SK-N-SH (cell line): ENCODE data around the gene OTUB1. TPM values are rescaled to one million over a fixed set of nuclear protein-coding genes. Genes with fewer than 3 reads are reported as not detected.

ENCODE experiments used
- CTCF ChIA-PET: fragments of 300-600, 350-600 bp; formaldehyde crosslinking; extraction: SDS; loops from one replicate; lab custom pipeline; 2021; lab: Yijun Ruan, JAX
- POLR2A ChIA-PET: fragments of 350-600 bp; sonication (Branson Sonifier 250); formaldehyde crosslinking; extraction: SDS; loops from one replicate; lab custom pipeline; 2020; ENCODE audit warnings: antibody characterized with exemption, inconsistent platforms; lab: Yijun Ruan, JAX
- DNase-seq: peaks from one replicate; pipeline ENCODE4 v3.0.0; 2012
- H2AFZ ChIP-seq: fragments of 200-600 bp; sonication (generic); 2 replicates; pipeline ENCODE4 v1.8.1; 2016; ENCODE audit warnings: antibody characterized with exemption, mild to moderate bottlenecking, low read depth
- H3F3A ChIP-seq: fragments of 200-600 bp; sonication (generic); replicated peaks from 2 replicates; pipeline ENCODE3; 2016; ENCODE audit warnings: antibody characterized with exemption, mild to moderate bottlenecking; ENCODE audit not compliant: insufficient read depth
- H3K27ac ChIP-seq, 2 experiments: fragments of 200-500 bp in 1 of 2; fragments of 200-600 bp in 1 of 2; sonication (Bioruptor generic) in 1 of 2; sonication (generic), shearing (Covaris generic) in 1 of 2; 2 replicates each; pipeline versions ENCODE4 v1.5.1 to v1.6.1; 2014 to 2016; ENCODE audit warnings: low read depth in 2 of 2, inconsistent platforms in 1 of 2, low read length in 1 of 2, mild to moderate bottlenecking in 1 of 2, mixed read lengths in 1 of 2
- H3K27me3 ChIP-seq: fragments of 200-600 bp; sonication (generic), shearing (Covaris generic); 2 replicates; pipeline ENCODE4 v1.6.1; 2016; ENCODE audit warnings: mixed run types; ENCODE audit not compliant: insufficient read depth
- H3K36me3 ChIP-seq, 2 experiments: fragments of 200-500 bp in 1 of 2; fragments of 200-600 bp in 1 of 2; sonication (Bioruptor generic) in 1 of 2; sonication (generic) in 1 of 2; replicated peaks in 1 of 2; 2 replicates each; pipeline versions ENCODE3 to v1.5.1; 2014 to 2016; ENCODE audit warnings: low read length in 1 of 2, mild to moderate bottlenecking in 1 of 2; ENCODE audit not compliant: insufficient read depth in 2 of 2, control insufficient read depth in 1 of 2
- H3K4me1 ChIP-seq, 2 experiments: fragments of 200-500 bp in 1 of 2; fragments of 200-600 bp in 1 of 2; sonication (Bioruptor generic) in 1 of 2; sonication (generic), shearing (Covaris generic) in 1 of 2; 2 replicates each; pipeline versions ENCODE4 v1.5.1 to v1.6.1; 2014 to 2016; ENCODE audit warnings: low read depth in 1 of 2, low read length in 1 of 2, mixed run types in 1 of 2; ENCODE audit not compliant: insufficient read depth in 2 of 2, control insufficient read depth in 1 of 2
- H3K4me2 ChIP-seq: fragments of 200-600 bp; sonication (generic), shearing (Covaris generic); 2 replicates; pipeline ENCODE4 v1.6.1; 2017; ENCODE audit warnings: mixed run types
- H3K4me3 ChIP-seq, 2 experiments: fragments of 200-500 bp in 1 of 2; fragments of 200-600 bp in 1 of 2; sonication (Bioruptor generic) in 1 of 2; sonication (generic), shearing (Covaris generic) in 1 of 2; 2 replicates each; pipeline versions ENCODE4 v1.5.1 to v1.8.1; 2014 to 2016; ENCODE audit warnings: low read depth in 2 of 2, inconsistent platforms in 1 of 2, low read length in 1 of 2, mild to moderate bottlenecking in 1 of 2, mixed read lengths in 1 of 2, moderate library complexity in 1 of 2
- H3K79me2 ChIP-seq: fragments of 200-600 bp; sonication (generic); 2 replicates; pipeline ENCODE4 v1.8.1; 2017; ENCODE audit warnings: mild to moderate bottlenecking; ENCODE audit not compliant: insufficient read depth
- H3K9ac ChIP-seq: fragments of 200-600 bp; sonication (generic); 2 replicates; pipeline ENCODE4 v1.6.1; 2017; ENCODE audit warnings: mixed run types
- H3K9me2 ChIP-seq: fragments of 200-600 bp; sonication (generic); 2 replicates; pipeline ENCODE4 v1.6.1; 2017; ENCODE audit warnings: mixed run types
- H3K9me3 ChIP-seq: fragments of 200-600 bp; sonication (generic); 2 replicates; pipeline ENCODE4 v1.6.1; 2017; ENCODE audit warnings: mixed run types, mild to moderate bottlenecking, moderate library complexity
- H4K20me1 ChIP-seq: fragments of 200-600 bp; sonication (generic); 2 replicates; pipeline ENCODE4 v1.6.1; 2017; ENCODE audit warnings: mild to moderate bottlenecking, mixed run types; ENCODE audit not compliant: insufficient read depth
- CTCF ChIP-seq: fragments of 200-600 bp; sonication (generic); IDR thresholded peaks from 2 replicates; pipeline ENCODE4 v1.6.1; 2017; ENCODE audit warnings: antibody characterized with exemption, mild to moderate bottlenecking, moderate library complexity
- ELF1 ChIP-seq: IDR thresholded peaks from 2 replicates; pipeline ENCODE4 v1.4.0; 2012
- FOXJ3 ChIP-seq: sonication (generic); formaldehyde crosslinking; IDR thresholded peaks from 2 replicates; pipeline ENCODE4 v1.5.1; 2020; ENCODE audit warnings: mild to moderate bottlenecking, missing genetic modification reagents
- NFIC ChIP-seq: IDR thresholded peaks from 2 replicates; pipeline ENCODE4 v1.4.0; 2012; ENCODE audit warnings: borderline replicate concordance
- NRF1 ChIP-seq: IDR thresholded peaks from 2 replicates; pipeline ENCODE4 v1.6.1; 2012; ENCODE audit warnings: low read depth, mild to moderate bottlenecking, low read length
- RAD21 ChIP-seq: IDR thresholded peaks from 2 replicates; pipeline ENCODE4 v1.6.1; 2012; ENCODE audit warnings: mild to moderate bottlenecking, low read length
- RCOR1 ChIP-seq: fragments of 150-350 bp; IDR thresholded peaks from 2 replicates; pipeline ENCODE4 v1.6.1; 2017; ENCODE audit warnings: antibody characterized with exemption, low read length
- REST ChIP-seq: IDR thresholded peaks from 2 replicates; pipeline ENCODE4 v1.6.1; 2012; ENCODE audit warnings: mild to moderate bottlenecking, low read depth, low read length, moderate library complexity
- RXRA ChIP-seq: IDR thresholded peaks from 2 replicates; pipeline ENCODE4 v1.4.0; 2012; ENCODE audit warnings: low read depth, mild to moderate bottlenecking, borderline replicate concordance
- SIN3A ChIP-seq: IDR thresholded peaks from 2 replicates; pipeline ENCODE4 v1.6.1; 2012; ENCODE audit warnings: low read depth, mild to moderate bottlenecking, low read length, moderate library complexity, borderline replicate concordance
- SMC3 ChIP-seq: IDR thresholded peaks from 2 replicates; pipeline ENCODE4 v1.6.1; 2012; ENCODE audit warnings: low read depth, low read length, improper control_type of control experiment
- USF2 ChIP-seq: fragments of 150-350 bp; IDR thresholded peaks from 2 replicates; pipeline ENCODE4 v1.6.1; 2017; ENCODE audit warnings: antibody characterized with exemption, low read length, low read depth, borderline replicate concordance
- WGBS: methylation state at CpG from one replicate; pipeline ENCODE4 v1.1.6; 2017; ENCODE audit warnings: low lambda C conversion rate; 5-methylcytosine and 5-hydroxymethylcytosine counted together
- polyA plus RNA-seq, 3 experiments: library from polyadenylated mRNA; depleted of rRNA; stranded (reverse); fragments of >200 nt; gene quantifications; 2 replicates each; pipeline ENCODE4 v1.2.3, GENCODE V29; 2012

OTUB1 gene
- polyA plus RNA-seq, 1 of the 3 experiments (the other 2 are of a cell fraction), result 183 TPM

GRCh38 chr11:63952570-63952969, 33.7 kb upstream of the OTUB1 start:
- Histone ChIP-seq H3K79me2 (no peaks in the 10 kb centered on the region), H3K9me3 (no peaks in the 10 kb centered on the region), H3K9me2 (no peaks in the 10 kb centered on the region), H2AFZ (no peak overlapping the region), H3K4me1 (no peaks in the 10 kb centered on the region), H4K20me1 (no peaks in the 10 kb centered on the region), H3K9ac (no peak overlapping the region), H3K27ac (no peak overlapping the region), H3F3A (no peaks in the 10 kb centered on the region), H3K4me3 (no peak overlapping the region), H3K4me2 (no peak overlapping the region), H3K36me3 (peaks cover 24 to 45% of the 10 kb centered on the region in 2 experiments), H3K27me3 (no peaks in the 10 kb centered on the region)
- 97% methylated on average over 4 of the region's 4 CpGs for WGBS
- TF ChIP-seq RAD21, result no peak
- no peak for TF ChIP-seq RXRA
- TF ChIP-seq FOXJ3, result no peak
- TF ChIP-seq CTCF, result no peak
- TF ChIP-seq USF2, result no peak
- CTCF ChIA-PET, result interaction anchor here (0.8 to 9.0 kb wide), 4 partner anchors 8 to 201 kb away, joined by 3 to 162 read pairs (median 4); partner anchors contain the start of gene MARK2
- POLR2A ChIA-PET, result no interaction called here
- DNase-seq, result no peak

GRCh38 chr11:63958008-63958407, 28.2 kb upstream of the OTUB1 start:
- no peaks in the 10 kb centered on the region for H3K9me3 ChIP-seq
- H3K4me3 ChIP-seq, result no peak overlapping the region
- TF ChIP-seq REST, result no peak
- no peak for TF ChIP-seq RXRA
- TF ChIP-seq RCOR1, result no peak
- TF ChIP-seq ELF1, result no peak
- no peak for TF ChIP-seq SIN3A
- TF ChIP-seq NFIC, result no peak
- no peak for TF ChIP-seq NRF1
- no peak for TF ChIP-seq SMC3
- TF ChIP-seq USF2, result no peak
- 100% methylated on average over 4 of the region's 5 CpGs for WGBS
- no peaks in the 10 kb centered on the region for H3K9me2 ChIP-seq
- no peak for DNase-seq
- CTCF ChIA-PET, result interaction anchor here (0.6 to 7.1 kb wide), 4 partner anchors 12 to 195 kb away, joined by 3 to 41 read pairs (median 3); no protein-coding TSS in a partner anchor
- H3K27ac ChIP-seq, result no peak overlapping the region
- no peaks in the 10 kb centered on the region for H3F3A ChIP-seq
- no peaks in the 10 kb centered on the region for H3K27me3 ChIP-seq
- POLR2A ChIA-PET, result no interaction called here
- peaks cover 0 to 16% of the 10 kb centered on the region in 2 experiments; a peak in 1 of 4 replicates for H3K4me1 ChIP-seq
- H2AFZ ChIP-seq, result no peak overlapping the region
- no peak overlapping the region for H3K9ac ChIP-seq
- H3K36me3 ChIP-seq, result peaks cover 8 to 37% of the 10 kb centered on the region in 2 experiments
- no peak overlapping the region for H3K4me2 ChIP-seq
- no peaks in the 10 kb centered on the region for H3K79me2 ChIP-seq
- H4K20me1 ChIP-seq, result no peaks in the 10 kb centered on the region
